WTC11 (cell line): ENCODE measurements around the gene SNAP29.

Source experiments
- ATF6 ChIP-seq: sonication (generic); formaldehyde crosslinking; IDR thresholded peaks from 2 replicates; pipeline ENCODE4 v1.8.1; 2023; ENCODE audit warnings: mild to moderate bottlenecking, missing genetic modification reagents
- CTCF ChIP-seq: fragments of 200-600 bp; IDR thresholded peaks from 2 replicates; pipeline ENCODE4 v1.8.0; 2022; ENCODE audit warnings: antibody characterized with exemption
- JUN ChIP-seq: sonication (generic); formaldehyde crosslinking; IDR thresholded peaks from 2 replicates; pipeline ENCODE4 v1.8.0; 2023; ENCODE audit warnings: mild to moderate bottlenecking, missing genetic modification reagents
- SP1 ChIP-seq: sonication (generic); formaldehyde crosslinking; conservative IDR thresholded peaks from 2 replicates; pipeline ENCODE4 v1.8.1; 2022; ENCODE audit warnings: missing genetic modification reagents
- ZNF121 ChIP-seq: sonication (generic); formaldehyde crosslinking; IDR thresholded peaks from 2 replicates; pipeline ENCODE4 v1.8.0; 2023; ENCODE audit warnings: missing genetic modification reagents
- ZNF263 ChIP-seq: sonication (generic); formaldehyde crosslinking; IDR thresholded peaks from 2 replicates; pipeline ENCODE4 v1.8.1; 2022; ENCODE audit warnings: low read depth, mild to moderate bottlenecking, moderate library complexity, missing genetic modification reagents

DNA sequence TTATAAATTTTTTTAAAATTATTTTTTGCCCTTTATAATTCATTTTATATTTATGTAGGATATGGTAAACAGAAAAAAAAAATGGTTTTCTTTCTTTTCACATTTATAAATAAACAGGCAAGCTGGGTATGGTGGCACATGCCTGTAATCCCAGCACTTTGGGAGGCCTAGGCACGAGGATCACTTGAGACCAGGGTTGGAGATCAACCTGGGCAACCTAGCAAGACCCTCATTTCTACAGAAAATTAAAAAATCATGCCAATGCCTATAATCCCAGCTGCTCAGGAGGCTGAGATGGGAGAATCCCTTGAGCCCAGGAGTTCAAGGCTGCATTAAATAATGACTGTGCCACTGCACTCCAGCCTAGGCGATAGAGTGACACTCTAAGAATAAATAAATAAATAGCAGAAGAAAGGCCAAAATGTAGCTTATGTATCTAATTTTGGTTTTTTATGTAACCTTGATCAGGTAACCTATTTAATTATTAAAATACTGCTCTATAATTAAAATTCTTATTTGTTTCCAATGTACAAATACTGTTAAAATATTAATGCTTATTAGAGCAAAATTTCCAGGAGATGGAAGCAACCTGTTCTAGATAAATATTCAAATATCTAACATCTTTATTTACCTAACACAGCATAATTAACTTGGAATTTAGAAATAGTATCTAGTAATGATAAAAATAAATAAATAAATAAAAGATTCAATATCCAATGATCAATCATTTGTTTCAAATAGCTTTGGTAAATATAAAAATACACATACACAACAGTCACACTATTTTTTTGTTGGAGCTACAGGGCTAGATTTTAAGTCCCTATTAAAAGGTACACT is 21.6 kb upstream of the SNAP29 start:
- TF ChIP-seq ZNF121 (CRISPR knock-in tag) (no peak), CTCF (no peak), ATF6 (CRISPR knock-in tag) (no peak), SP1 (CRISPR knock-in tag) (no peak), ZNF263 (CRISPR knock-in tag) (no peak), JUN (CRISPR knock-in tag) (no peak)
